Glomerular visceral epithelial cell (primary cell): ENCODE data around the gene GRHL1.
"Not testable (repeated sequence)": the region's sequence is repeated elsewhere in the genome, so short reads cannot be mapped to it uniquely, and the experiment has no call there.

Experiments
- DNase-seq: peaks from one replicate; pipeline ENCODE4 v3.0.0-alpha.2; 2016; ENCODE audit errors: extremely low spot score

The GRHL1 gene

DNA sequence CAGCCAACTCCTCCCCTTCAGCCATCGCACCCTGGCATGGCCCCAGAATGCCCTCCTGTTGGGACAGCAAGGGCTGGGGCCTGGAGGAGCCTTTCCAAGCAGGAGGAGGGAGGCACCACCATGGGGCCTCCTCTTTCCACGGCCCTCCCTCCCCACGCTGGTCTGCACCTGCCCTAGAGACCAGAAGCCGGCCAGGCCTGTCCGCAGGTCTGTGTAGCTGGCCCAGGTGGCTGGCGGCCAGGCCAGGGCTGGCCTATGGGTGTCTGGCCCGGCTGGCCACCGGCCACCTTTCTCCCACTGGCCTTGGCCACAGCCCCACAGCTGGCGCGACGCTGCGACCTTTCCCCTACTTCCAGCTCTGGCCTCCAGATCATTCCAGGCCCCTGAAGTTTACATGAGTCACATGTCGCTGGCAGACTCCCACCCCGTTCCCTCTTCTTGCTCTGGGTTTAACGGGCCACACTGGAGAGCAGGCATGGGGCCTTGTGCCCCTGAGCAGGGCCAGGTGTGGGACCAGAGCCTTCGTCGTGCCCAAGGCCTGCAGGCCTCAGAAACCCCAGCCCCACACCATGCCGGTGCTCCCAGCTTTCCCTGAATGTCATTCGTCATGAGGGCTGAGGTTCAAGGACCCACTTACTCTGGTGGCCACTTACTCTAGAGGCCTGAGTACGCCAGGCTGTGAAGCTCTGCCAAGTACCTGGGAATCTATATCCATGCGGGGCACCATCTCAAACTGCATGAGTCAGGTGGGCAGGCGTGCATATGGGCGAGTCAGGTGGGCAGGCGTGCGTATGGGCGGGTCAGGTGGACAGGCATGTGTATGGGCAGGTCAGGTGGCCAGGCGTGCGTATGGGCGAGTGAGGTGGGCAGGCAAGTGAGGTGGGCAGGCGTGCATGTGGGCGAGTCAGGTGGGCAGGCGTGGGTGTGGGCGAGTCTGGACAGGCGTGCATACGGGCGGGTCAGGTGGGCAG lies 58.6 kb downstream of the GRHL1 start:
- DNase-seq: no peak

DNA sequence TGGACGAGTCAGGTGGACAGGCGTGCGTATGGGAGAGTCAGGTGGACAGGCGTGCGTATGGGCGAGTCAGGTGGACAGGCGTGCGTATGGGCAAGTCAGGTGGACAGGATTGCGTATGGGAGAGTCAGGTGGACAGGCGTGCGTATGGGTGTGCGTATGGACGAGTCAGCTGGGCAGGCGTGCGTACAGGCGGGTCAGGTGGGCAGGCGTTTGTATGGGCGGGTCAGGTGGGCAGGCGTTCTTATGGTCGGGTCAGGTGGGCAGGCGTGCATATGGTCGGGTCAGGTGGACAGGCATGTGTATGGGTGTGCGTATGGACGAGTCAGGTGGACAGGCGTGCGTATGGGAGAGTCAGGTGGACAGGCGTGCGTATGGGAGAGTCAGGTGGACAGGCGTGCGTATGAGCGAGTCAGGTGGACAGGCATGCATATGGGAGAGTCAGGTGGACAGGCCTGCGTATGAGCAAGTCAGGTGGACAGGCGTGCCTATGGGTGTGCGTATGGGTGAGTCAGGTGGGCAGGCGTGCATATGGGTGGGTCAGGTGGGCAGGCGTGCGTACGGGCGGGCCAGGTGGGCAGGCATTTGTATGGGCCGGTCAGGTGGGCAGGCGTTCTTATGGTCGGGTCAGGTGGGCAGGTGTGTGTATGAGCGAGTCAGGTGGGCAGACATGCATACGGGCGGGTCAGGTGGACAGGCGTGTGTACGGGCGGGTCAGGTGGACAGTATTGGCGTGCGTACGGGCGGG lies 59.5 kb downstream of the GRHL1 start:
- not testable (repeated sequence) for DNase-seq

DNA sequence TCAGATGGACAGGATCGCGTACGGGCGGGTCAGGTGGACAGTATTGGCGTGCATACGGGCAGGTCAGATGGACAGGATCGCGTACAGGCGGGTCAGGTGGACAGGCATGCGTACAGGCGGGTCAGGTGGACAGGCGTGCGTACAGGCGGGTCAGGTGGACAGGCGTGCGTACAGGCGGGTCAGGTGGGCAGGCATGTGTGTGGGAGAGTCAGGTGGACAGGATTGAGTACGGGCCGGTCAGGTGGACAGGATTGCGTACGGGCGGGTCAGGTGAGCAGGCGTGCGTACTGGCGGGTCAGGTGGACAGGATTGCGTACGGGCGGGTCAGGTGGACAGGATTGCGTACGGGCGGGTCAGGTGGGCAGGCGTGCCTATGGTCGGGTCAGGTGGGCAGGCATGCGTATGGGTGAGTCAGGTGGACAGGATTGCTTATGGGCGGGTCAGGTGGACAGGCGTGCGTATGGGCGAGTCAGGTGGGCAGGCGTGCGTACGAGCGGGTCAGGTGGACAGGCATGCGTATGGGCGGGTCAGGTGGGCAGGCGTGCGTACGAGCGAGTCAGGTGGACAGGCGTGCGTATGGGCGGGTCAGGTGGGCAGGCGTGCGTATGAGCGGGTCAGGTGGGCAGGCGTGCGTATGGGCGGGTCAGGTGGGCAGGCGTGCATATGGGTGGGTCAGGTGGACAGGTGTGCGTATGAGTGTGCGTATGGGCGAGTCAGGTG lies 60.3 kb downstream of the GRHL1 start:
- DNase-seq: not testable (repeated sequence)

DNA sequence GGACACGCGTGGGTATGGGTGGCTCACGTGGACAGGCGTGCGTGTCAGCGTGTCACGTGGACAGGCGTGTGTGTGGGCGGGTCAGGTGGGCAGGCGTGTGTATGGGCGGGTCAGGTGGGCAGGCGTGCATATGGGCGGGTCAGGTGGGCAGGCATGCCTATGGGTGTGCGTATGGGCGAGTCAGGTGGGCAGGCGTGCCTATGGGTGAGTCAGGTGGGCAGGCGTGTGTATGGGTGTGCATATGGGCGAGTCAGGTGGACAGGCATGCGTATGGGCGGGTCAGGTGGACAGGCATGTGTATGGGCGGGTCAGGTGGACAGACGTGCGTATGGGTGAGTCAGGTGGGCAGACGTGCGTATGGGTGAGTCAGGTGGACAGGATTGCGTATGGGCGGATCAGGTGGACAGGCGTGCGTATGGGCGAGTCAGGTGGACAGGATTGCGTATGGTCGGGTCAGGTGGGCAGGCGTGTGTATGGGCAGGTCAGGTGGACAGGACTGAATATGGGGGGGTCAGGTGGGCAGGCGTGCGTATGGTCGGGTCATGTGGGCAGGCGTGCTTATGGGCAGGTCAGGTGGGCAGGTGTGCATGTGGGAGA lies 61.0 kb downstream of the GRHL1 start:
- DNase-seq: not testable (repeated sequence)

DNA sequence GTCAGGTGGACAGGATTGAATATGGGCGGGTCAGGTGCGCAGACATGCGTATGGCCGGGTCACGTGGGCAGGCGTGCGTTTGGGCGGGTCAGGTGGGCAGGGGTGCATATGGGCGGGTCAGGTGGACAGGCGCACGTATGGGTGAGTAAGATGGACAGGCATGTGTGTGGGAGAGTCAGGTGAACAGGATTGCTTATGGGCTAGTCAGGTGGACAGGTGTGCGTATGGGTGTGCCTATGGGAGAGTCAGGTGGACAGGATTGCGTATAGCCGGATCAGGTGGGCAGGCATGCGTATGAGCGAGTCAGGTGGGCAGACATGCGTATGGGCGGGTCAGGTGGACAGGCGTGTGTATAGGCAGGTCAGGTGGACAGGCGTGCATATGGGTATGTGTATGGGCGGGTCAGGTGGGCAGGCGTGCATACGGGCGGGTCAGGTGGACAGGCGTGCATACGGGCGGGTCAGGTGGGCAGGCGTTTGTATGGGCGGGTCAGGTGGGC lies 61.5 kb downstream of the GRHL1 start:
- DNase-seq: no peak

DNA sequence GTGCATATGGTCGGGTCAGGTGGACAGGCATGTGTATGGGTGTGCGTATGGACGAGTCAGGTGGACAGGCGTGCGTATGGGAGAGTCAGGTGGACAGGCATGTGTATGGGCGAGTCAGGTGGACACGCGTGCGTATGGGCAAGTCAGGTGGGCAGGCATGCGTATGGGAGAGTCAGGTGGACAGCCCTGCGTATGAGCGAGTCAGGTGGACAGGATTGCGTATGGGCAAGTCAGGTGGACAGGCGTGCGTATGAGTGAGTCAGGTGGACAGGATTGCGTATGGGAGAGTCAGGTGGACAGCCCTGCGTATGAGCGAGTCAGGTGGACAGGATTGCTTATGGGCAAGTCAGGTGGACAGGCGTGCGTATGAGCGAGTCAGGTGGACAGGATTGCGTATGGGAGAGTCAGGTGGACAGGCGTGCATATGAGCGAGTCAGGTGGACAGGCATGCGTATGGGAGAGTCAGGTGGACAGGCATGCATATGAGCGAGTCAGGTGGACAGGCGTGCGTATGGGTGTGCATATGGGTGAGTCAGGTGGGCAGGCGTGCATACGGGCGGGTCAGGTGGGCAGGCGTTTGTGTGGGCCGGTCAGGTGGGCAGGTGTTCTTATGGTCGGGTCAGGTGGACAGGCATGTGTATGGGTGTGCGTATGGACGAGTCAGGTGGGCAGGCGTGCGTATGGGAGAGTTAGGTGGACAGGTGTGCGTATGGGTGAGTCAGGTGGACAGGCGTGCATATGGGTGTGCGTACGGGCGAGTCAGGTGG lies 62.3 kb downstream of the GRHL1 start:
- not testable (repeated sequence) for DNase-seq

DNA sequence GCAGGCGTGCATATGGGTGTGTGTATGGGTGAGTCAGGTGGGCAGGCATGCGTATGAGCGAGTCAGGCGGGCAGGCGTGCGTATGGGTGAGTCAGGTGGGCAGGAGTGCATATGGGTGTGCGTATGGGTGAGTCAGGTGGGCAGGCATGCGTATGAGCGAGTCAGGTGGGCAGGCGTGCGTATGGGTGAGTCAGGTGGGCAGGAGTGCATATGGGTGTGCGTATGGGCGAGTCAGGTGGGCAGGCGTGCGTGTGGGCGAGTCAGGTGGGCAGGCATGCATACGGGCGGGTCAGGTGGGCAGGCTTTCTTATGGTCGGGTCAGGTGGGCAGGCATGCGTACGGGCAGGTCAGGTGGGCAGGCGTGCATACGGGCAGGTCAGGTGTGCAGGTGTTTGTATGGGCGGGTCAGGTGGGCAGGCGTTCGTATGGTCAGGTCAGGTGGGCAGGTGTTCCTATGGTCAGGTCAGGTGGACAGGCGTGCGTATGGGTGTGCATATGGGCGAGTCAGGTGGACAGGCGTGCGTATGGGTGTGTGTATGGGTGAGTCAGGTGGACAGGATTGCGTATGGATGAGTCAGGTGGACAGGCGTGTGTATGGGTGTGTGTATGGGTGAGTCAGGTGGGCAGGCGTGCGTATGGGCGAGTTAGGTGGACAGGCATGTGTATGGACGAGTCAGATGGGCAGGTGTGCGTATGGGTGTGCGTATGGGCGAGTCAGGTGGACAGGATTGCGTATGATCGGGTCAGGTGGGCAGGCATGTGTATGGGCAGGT lies 63.1 kb downstream of the GRHL1 start:
- DNase-seq: no peak

DNA sequence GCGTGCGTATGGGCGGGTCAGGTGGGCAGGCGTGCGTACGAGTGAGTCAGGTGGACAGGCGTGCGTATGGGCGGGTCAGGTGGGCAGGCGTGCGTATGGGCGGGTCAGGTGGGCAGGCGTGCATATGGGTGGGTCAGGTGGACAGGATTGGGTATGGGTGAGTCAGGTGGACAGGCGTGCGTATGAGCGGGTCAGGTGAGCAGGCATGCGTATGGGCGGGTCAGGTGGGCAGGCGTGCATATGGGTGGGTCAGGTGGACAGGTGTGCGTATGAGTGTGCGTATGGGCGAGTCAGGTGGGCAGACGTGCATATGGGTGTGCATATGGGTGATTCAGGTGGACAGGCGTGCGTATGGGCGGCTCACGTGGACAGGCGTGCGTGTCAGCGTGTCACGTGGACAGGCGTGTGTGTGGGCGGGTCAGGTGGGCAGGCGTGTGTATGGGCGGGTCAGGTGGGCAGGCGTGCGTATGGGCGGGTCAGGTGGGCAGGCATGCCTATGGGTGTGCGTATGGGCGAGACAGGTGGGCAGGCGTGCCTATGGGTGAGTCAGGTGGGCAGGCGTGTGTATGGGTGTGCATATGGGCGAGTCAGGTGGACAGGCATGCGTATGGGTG lies 64.0 kb downstream of the GRHL1 start:
- not testable (repeated sequence) for DNase-seq

DNA sequence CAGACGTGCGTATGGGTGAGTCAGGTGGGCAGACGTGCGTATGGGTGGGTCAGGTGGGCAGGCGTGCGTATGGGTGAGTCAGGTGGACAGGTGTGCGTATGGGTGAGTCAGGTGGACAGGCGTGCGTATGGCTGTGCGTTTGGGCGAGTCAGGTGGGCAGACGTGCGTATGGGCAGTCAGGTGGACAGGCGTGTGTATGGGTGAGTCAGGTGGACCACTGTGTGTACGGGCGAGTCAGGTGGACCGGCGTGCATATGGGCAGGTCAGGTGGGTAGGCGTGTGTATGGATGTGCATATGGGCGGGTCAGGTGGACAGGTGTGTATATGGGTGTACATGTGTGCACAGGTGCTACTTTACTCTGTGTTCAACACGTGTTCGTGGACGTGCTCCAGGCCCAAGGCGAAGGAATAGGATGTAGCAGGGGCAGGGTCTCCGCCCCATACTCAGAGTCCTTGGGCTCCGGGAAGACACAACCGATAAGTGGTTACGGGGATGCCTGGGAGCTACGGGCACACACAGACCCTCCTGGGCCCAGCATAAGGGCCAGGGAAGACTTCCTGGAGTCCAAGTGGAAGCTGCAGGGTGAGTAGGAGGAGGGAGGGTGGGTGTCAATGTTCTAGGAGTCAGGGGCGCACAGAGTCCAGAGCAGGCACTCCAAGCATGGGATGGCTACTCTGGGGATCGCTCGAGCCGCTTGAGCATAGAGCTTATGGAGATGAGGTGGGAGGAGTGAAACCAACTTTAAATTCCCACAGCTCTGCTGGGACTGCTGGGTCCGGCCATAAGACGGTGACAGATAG lies 64.7 kb downstream of the GRHL1 start:
- no peak for DNase-seq

DNA sequence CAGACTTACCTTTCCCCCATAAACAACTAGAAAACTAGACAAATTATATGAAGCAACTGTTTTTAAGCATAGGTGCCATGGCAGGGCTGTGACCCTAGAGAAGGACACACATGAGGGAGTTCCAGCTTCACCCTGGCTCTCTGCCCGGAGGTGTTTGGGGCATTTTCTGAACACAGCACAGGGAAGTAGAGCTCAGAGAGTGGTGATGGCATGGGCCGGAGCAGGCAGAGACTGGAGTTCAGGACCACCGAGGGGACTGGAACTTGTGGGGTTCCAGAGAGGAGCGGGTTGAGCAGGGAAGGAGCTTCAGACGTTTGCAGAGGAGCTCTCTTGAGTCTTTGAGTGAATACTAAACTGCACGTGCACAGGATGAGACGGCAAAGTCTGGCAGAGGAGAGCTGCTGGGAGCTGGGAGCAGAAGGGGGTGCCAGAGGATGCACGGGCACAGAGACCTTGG lies 65.3 kb downstream of the GRHL1 start:
- DNase-seq: no peak

DNA sequence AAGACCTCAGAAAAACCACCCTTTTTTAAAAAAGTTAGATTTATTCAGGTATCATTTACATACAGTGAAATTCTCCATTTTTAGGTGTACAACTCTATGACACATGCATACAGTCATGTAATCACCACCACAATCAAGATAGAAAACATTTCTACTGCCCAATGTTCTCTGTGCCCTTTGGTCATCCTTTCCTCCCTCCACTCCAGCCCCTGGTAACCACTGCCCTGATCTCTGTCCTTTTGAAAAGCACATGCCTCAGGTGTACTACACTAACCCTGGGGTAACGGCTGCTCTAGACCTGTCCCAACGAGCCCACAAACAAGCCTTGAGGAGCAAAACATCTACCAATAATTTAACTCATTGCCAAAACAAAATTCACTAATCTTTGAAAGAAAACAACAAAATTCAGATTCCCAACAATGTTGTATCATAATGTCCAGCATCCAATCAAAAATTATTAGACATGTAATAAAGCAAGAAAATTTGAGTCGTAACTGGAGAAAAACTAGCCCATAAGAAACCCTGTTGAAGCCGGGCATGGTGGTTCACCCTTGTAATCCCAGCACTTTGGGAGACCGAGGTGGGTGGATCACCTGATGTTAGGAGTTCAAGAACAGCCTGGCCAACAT lies 65.9 kb downstream of the GRHL1 start:
- DNase-seq: no peak

DNA sequence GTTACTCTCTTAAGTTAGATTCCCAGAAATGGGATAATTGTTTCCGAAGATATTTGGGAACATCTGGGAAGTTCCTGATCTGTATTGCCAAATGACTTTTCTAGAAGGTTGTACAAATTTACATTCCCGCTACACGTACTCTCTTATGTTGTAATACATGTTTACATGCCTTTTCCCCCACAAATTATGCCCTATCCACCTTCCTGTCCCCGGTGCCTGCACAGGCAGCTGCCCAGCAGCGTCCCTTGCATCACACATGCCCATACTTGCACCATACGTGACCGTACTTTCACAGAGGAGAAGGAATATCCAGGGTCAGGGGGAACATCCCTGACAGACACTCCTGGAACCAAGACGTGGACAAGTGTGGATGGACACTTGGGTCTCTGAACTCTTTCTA lies 67.7 kb downstream of the GRHL1 start:
- no peak for DNase-seq

DNA sequence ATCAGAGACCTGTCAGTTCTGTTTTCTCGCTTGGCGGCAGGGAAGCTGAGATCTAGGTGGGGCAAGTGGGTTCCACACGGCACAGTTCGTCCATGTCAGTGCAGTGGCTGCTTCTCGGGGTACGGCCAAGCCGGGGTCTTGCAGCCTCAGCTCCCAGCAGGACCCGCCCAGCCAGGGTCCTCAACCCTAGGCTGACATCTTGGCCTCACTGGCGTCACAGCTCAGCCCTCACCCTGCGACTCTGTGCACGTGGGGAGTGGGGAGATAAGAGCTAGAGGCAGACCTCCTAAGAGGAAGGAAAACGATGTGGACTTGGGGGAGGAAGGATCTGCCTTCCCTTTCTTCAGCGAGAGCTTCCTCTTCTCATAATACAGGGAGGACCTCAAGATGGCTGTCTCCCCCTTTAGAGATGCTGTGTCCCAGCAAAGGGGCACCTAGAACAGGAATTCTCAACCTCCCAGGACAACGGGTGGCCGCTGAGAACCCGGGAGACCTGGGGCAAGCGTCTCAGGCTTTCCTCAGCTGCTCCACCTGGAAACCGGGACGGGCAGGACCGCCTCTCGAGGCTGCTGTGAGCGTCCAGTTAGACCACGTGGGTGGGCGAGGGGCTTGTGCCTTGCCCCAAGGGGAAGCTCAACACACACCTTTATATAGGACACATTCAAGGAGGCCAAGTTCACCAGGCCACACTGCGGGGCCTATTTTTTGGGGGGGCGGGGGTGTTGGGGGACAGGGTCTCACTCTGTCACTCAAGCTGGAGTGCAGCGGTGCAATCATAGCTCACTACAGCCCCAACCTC lies 68.3 kb downstream of the GRHL1 start:
- no peak for DNase-seq

DNA sequence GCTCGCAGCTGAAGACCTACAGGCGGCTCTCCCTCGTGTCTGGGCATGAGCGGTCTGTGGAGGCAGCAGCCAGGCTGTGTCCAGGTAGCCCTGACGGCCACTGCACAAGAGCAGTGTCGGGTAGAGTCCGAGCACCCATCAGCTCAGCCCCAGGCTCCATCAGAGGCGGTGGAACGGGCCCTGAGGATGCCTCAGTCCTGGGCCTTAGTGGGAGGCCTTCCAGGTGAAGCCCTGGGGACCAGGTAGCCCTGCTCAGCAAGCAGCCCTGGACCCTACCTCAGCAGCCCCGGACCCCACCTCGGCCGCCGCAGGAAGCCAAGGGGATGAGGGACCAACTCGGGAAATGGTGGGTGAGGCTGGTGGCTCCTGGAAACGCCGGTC lies 70.5 kb downstream of the GRHL1 start:
- DNase-seq: no peak

DNA sequence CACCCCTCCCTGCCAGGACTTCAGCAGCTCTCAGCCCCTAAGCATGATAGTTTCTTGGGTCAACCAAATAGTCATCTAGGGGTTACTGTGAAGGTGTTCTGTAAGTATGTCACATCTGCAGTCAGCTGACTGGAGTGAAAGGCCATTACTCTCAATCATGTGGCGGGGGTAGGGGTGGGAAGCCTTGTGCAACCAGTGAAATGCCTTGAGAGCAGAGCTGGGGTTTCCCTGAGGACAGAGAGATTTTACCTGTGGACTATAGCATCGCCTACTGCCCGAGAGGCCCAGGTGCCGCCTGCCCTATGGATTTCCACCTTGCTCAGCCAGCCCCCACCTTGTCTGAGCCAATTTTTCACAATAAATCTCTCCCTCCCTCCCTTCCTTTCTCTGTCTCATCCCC lies 71.0 kb downstream of the GRHL1 start:
- no peak for DNase-seq

DNA sequence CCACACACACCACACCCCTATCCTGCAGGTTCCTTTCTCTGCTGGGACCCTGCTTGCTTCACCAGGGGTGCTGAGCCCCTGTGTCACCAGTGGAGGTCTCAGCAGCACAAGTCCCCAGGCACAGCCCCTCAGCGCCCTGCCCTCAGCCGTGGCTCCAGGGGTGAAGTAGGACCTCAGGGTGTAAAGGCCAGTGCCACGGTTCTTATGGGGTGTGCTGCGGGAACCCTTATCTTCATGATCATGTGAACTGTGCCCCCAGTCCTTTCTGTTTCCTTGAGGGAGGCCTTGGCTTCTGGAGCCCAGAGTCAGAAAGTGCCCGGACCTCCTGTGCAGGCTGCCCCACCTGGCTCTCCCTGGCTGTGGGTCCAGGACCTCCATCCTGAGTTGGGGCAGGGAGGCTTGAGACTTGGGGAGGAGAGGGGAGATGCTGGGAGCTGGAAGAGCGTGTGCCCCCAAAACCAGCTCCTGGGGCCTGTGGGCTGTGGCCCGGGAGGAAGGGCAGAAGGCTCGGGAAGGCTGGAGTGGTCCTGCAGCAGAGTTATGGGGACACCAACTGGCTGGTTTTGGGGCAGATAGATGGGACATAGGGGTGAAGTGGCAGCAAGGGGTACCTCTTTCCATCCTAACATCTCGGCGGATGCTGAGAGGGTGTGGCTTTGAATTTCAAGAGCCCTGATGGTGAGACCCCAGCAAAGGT lies 71.6 kb downstream of the GRHL1 start:
- no peak for DNase-seq
